ENCODE measurements around the gene BPIFB2. TPM values are rescaled to one million over a fixed set of nuclear protein-coding genes. Genes with fewer than 3 reads are reported as not detected.

Gene BPIFB2
- total RNA-seq, 4 donors from 2014 or later: not detected

DNA sequence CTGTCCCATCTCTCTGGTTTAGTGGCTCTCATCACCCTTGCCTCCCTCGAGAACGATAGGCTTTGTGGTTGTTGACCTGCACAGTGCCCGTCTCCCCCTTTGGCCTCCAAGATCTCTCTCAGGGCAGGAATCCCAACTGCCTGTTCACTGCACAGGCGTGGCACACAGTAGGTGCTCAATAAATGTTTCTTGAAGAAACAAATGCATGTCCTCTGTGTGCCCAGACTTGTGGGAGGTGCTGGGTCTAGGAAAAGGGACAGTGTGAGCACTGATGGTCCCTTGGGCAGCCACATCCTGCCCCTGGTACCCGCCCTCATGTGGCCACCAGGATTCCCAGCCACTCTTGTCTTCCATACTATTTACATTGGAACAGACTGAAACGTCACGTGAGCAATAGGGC is 21.4 kb downstream of the BPIFB2 start:
- H3K36me3 ChIP-seq: no peaks in the 10 kb centered on the region
- no peak for TF ChIP-seq POLR2A (IDR thresholded peaks at IDR 0.05)
- TF ChIP-seq CTCF (IDR thresholded peaks at IDR 0.05): no peak
- 75 to 79% methylated on average over 7 of the region's 7 CpGs for WGBS, 2 donors
- no peak for DNase-seq
- intact Hi-C loops (cut with DNase I): no loop called here
- H3K27me3 ChIP-seq: no peaks in the 10 kb centered on the region
- H3K9me3 ChIP-seq: no peaks in the 10 kb centered on the region
- no peaks in the 10 kb centered on the region for H3K4me1 ChIP-seq
- H3K27ac ChIP-seq: no peak overlapping the region
- no peak overlapping the region for H3K4me3 ChIP-seq (replicated peaks in 1 of 3)

DNA sequence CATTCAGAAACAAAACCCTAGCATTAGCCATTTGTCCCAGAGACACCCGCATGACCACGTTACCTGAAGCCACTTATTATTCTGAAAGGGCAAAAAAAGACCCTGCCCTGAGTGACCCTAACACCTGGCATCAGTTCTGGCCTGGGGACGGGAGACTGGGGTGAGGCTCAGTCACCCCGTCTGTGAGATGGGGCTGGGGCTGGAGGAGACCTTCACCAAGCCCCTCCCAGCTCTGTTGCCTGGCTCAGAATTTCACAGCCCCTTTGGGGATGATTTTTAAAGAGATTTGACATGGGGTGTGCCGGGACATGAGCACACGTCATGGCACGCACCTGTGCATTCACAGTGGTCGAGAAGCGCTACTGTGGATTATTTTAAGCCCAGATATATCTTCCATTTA is 22.6 kb downstream of the BPIFB2 start:
- no peak for DNase-seq
- no peak overlapping the region for H3K27ac ChIP-seq
- H3K4me1 ChIP-seq: no peaks in the 10 kb centered on the region
- no peak overlapping the region for H3K4me3 ChIP-seq (replicated peaks in 1 of 3)
- TF ChIP-seq POLR2A (IDR thresholded peaks at IDR 0.05) (no peak), CTCF (IDR thresholded peaks at IDR 0.05) (no peak)
- WGBS, 2 donors: 87 to 90% methylated on average over 9 of the region's 9 CpGs
- no peaks in the 10 kb centered on the region for H3K27me3 ChIP-seq
- no peaks in the 10 kb centered on the region for H3K9me3 ChIP-seq
- intact Hi-C loops (cut with DNase I): no loop called here
- no peaks in the 10 kb centered on the region for H3K36me3 ChIP-seq

GRCh38 chr20:33030569-33030968 is 23.1 kb downstream of the BPIFB2 start:
- TF ChIP-seq POLR2A (IDR thresholded peaks at IDR 0.05): no peak
- Histone ChIP-seq H3K27ac (no peak overlapping the region), H3K27me3 (no peaks in the 10 kb centered on the region), H3K4me1 (no peaks in the 10 kb centered on the region), H3K36me3 (no peaks in the 10 kb centered on the region), H3K9me3 (no peaks in the 10 kb centered on the region), H3K4me3 (replicated peaks in 1 of 3) (no peak overlapping the region)
- DNase-seq: no peak
- intact Hi-C loops (cut with DNase I): no loop called here
- 91% methylated on average over 6 of the region's 6 CpGs for WGBS, 2 donors

DNA sequence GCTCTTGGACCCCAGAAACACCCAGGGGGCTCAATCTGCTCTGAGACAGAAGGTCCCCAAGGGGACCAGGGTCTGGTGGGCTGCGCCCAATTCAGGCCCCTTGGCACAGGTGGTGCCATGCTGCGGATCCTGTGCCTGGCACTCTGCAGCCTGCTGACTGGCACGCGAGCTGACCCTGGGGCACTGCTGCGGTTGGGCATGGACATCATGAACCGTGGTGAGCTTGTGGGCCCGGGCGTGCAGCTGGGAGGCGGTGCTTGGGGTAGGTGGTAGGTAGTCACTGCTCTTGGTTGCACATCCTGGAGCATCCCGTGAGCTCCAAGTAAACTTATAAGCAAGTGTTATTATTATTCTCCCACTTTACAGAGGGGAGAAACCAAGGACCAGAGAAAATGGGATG is 24.0 kb downstream of the BPIFB2 start, which contains the start of gene BPIFB6:
Gene BPIFB6, plus strand, starts transcription at position 118 of the 400 bp plus-strand sequence. Its CDS starts 0 bp downstream, at position 118.
- H3K36me3 ChIP-seq: no peaks in the 10 kb centered on the region
- WGBS, 2 donors: 79 to 96% methylated on average over 9 of the region's 10 CpGs
- H3K27me3 ChIP-seq: no peaks in the 10 kb centered on the region
- DNase-seq: no peak
- no peak within 1 kb of the TSS for H3K27ac ChIP-seq
- intact Hi-C loops (cut with DNase I): no loop called here
- H3K4me1 ChIP-seq: no peaks in the 10 kb centered on the region
- no peaks in the 10 kb centered on the region for H3K9me3 ChIP-seq
- TF ChIP-seq POLR2A (IDR thresholded peaks at IDR 0.05): no peak
- no peak for TF ChIP-seq CTCF (IDR thresholded peaks at IDR 0.05)
- H3K4me3 ChIP-seq (replicated peaks in 1 of 3): no peak within 1 kb of the TSS

GRCh38 chr20:33032555-33032954 is 25.1 kb downstream of the BPIFB2 start:
- intact Hi-C loops (cut with DNase I): no loop called here
- no peaks in the 10 kb centered on the region for H3K9me3 ChIP-seq
- DNase-seq: no peak
- H3K4me1 ChIP-seq: no peaks in the 10 kb centered on the region
- 82 to 88% methylated on average over 6 of the region's 6 CpGs for WGBS, 2 donors
- TF ChIP-seq POLR2A (IDR thresholded peaks at IDR 0.05) (no peak), CTCF (IDR thresholded peaks at IDR 0.05) (no peak)
- no peak overlapping the region for H3K27ac ChIP-seq
- no peaks in the 10 kb centered on the region for H3K27me3 ChIP-seq
- H3K4me3 ChIP-seq (replicated peaks in 1 of 3): no peak overlapping the region
- H3K36me3 ChIP-seq: no peaks in the 10 kb centered on the region

DNA sequence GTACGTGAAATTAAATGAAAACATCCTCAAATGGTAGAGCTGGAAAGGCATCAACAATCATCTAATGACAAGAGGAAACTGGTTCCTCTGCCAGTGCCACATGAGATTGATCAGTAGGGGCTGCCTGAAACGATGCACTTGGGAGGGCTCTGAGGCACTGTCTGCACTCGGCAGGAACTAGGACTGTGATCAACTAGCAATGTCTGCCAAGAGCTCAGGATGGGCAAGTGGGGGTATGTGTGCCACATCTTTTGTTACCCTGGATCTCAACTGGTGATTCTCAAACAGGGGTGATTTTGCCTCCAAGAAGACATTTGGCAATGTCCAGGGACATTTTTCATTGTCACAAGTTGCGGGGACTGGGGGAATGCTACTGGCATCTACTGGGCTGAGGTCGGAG is 25.9 kb downstream of the BPIFB2 start:
- H3K27ac ChIP-seq: no peak overlapping the region
- no peaks in the 10 kb centered on the region for H3K9me3 ChIP-seq
- no peaks in the 10 kb centered on the region for H3K27me3 ChIP-seq
- no peak for DNase-seq
- TF ChIP-seq POLR2A (IDR thresholded peaks at IDR 0.05) (no peak), CTCF (IDR thresholded peaks at IDR 0.05) (no peak)
- no peaks in the 10 kb centered on the region for H3K36me3 ChIP-seq
- H3K4me3 ChIP-seq (replicated peaks in 1 of 3): no peak overlapping the region
- no peaks in the 10 kb centered on the region for H3K4me1 ChIP-seq
- intact Hi-C loops (cut with DNase I): no loop called here
- 61 to 71% methylated on average over 5 of the region's 5 CpGs for WGBS, 2 donors

Data from thyroid gland (tissue), 4 donors.